Kidney glomerular epithelial cell (primary cell): ENCODE data around the gene PTPRG.
"Not testable (repeated sequence)": the region's sequence is repeated elsewhere in the genome, so short reads cannot be mapped to it uniquely, and the experiment has no call there.

Source experiments
- DNase-seq: peaks from one replicate; lab custom pipeline; 2025; lab: John Stamatoyannopoulos, UW

PTPRG gene

GRCh38 chr3:61796911-61797310 lies 235.5 kb downstream of the PTPRG start:
- no peak for DNase-seq

GRCh38 chr3:61802772-61803171 lies 241.4 kb downstream of the PTPRG start:
- DNase-seq = no peak

DNA sequence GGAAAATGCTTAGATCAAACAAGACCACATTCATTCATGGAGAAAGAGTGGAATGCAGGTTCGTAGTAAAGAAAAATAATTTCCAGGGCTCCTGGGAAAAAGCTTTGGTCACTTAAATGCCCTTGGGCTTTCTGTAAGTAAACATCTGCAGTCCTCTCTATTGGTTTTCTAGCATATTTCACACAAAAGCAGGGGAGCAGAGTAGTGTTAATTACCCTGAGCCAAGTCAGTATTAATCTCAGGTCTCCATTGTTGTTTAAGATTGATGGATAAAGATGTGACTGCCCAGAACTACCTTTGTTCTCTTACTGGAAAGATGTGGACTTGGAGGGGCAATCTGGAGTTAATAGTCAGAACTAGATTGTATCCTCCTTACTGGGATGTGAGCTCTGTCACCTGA lies 242.6 kb downstream of the PTPRG start:
- no peak for DNase-seq

- no peak for DNase-seq
Observed at GRCh38 chr3:61804782-61805181, 243.4 kb downstream of the PTPRG start.

DNA sequence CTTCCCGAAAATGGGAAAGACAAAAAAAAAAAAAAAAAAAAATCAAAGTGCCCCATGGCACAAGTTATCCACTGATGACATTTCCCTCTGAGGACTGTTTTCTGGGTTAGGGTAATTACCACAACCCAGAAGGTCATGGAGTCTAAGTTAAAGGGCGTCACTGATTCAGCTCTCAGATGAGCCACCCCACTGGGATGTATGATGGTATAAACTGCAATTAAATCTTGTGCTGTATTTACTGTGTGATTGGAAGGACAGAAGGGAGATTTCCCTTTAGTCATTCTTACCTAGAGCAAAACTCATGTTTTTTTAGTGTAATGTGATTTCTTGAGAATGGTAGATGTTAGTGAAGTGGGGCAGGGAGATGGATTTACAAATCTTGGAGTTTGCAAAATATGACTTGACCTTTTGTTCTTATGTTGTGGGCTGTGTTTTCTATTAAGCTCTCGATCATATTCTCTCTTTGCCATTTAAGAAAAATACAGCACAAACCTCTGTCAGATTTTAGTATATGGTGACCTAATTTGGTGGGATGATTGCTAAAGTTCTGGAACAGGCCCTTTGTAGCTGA lies 244.2 kb downstream of the PTPRG start:
- DNase-seq = no peak

GRCh38 chr3:61806810-61807209 lies 245.4 kb downstream of the PTPRG start:
- DNase-seq = no peak

GRCh38 chr3:61807865-61808276 lies 246.5 kb downstream of the PTPRG start:
- DNase-seq = no peak

DNA sequence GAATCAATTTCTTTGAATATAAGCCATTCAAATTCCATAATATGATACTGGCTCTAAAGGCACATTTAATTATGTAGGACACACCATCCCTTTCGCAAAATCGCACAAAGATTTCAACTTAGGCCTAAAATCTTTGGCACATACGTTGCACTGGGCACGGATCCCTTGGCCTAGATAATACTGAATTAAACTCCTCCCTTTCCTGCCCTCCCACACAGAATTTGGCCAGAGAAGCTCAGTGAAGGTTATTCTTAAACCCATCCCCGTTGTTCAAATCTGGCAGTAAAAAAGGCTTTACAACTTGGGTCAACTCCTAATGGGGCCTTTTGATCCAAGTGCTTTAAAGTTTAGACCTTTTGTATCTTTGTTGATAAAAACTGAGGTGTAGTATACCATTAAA lies 247.2 kb downstream of the PTPRG start:
- DNase-seq = no peak

GRCh38 chr3:61808999-61809398 lies 247.6 kb downstream of the PTPRG start:
- DNase-seq = no peak

GRCh38 chr3:61809879-61810278 lies 248.5 kb downstream of the PTPRG start:
- DNase-seq = no peak

DNA sequence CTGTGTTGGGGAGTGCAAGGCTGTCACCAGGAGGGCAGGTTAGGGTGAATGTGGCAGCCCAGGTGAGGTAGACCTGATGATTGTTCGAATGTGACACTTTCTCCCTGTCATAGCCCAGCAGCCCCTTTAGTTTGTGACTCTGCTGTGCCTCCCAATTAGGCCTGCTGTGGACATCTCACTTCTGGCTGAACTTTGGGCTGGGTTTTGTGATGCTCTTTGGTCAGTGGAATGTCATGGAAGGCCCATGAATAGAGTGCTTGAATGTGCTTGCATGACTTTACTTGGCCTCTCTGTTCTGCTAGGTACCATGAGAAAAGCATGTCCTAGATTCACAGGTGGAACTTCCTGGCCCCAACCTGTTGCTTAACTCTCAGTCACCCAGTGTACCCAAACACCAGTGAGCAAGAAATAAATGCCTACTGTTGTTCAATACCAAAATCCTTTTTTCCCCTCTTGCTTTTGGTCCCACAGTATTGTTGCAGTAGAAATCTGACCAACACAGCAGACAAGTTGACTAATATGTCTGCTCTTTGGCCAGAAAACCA lies 249.7 kb downstream of the PTPRG start:
- no peak for DNase-seq

DNA sequence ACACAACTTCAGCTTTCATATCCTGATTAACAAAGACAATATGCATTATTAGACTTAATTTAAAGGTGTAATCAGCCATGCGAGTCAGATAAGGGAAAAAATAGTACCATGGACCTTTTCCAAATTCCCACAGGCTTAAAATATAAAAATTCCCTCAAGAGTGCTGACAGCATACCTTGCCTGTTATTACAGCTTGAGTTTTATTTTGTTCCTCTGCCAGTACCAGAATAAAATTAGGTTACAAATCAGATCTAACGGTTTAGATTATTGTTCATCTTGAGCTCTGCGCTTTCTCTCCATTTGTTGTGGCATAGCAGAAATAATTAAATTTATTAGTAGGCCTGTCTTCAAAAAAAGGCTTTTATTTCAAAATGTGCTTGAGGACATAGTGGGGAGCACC lies 250.3 kb downstream of the PTPRG start:
- no peak for DNase-seq

- DNase-seq = no peak
Observed at GRCh38 chr3:61812085-61812484, 250.7 kb downstream of the PTPRG start.

GRCh38 chr3:61812517-61812916 lies 251.1 kb downstream of the PTPRG start:
- no peak for DNase-seq

DNA sequence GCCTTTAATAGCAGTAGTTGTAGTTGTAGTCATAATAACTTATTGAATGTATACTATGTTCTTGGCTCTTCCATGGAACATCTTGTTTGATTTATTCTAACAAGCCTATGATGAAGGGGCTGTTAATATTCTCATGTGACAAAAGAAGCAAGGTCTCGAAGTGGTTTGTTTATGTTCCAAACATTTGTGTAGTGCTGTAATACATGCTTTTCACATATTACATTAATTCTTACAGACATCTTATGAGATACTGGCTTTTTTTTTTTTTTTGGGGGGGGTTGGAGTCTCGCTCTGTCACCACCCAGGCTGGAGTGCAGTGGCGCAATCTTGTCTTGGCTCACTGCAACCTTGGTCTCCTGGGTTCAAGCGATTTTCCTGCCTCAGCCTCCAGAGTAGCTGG lies 252.3 kb downstream of the PTPRG start:
- no peak for DNase-seq

- no peak for DNase-seq
Observed at GRCh38 chr3:61814674-61815073, 253.3 kb downstream of the PTPRG start.

DNA sequence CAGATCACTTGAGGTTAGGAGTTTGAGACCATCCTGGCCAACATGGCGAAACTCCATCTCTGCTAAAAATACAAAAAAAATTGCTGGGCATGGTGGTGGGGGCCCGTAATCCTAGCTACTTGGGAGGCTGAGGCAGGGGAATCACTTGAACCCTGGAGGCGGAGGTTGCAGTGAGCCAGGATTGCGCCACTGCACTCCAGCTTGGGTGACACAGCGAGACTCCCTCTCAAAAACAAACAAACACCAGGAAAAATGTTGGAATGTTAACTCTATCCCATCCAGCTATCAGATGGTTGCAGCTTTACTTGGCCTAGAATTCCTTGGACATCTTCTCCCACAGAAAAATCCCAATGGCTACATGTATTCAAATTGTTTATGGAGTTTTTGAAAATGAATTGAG lies 254.9 kb downstream of the PTPRG start:
- not testable (repeated sequence) for DNase-seq

GRCh38 chr3:61819861-61820260 lies 258.5 kb downstream of the PTPRG start:
- no peak for DNase-seq

DNA sequence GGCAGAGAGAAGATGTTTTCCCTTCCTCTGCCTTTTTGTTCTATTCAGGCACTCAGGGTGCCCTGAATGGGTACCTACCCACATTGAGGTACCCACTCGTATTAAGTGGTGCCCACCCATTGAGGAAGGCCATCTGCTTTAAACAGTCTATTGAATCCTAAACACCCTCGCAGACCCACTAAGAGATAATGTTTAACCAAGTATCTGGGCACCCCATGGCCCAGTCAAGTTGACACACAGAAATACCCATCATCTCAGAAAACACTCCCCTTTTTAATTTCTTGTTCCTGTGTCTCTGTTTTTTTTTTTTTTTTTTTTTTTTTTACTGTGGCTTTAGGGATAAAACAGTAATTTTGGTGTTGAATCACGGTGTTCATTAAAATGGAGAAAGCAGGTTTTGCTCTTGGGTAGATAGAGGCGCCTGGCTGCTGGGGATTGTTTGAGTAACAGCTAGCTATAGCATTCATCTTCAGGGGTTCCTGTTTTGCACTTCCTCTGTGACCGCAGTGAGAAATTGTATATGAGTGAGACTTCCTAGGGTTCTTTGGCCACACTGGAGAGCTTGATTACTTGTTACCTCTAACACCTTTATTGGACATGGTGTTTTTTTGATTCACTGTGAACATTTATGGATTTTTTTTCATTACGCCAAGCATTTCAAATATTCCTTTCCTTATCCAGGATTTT lies 259.1 kb downstream of the PTPRG start:
- no peak for DNase-seq

- DNase-seq = peak; percentile 25
Observed at GRCh38 chr3:61821823-61822251, 260.5 kb downstream of the PTPRG start.

GRCh38 chr3:61822588-61822987 lies 261.2 kb downstream of the PTPRG start:
- no peak for DNase-seq

GRCh38 chr3:61824553-61825135 lies 263.3 kb downstream of the PTPRG start:
- peak; percentile 18 for DNase-seq

GRCh38 chr3:61826161-61826560 lies 264.8 kb downstream of the PTPRG start:
- DNase-seq = no peak
